ENCODE results near the gene RPRD1B.
"Not testable (repeated sequence)": the region's sequence is repeated elsewhere in the genome, so short reads cannot be mapped to it uniquely, and the experiment has no call there.

The RPRD1B gene

DNA sequence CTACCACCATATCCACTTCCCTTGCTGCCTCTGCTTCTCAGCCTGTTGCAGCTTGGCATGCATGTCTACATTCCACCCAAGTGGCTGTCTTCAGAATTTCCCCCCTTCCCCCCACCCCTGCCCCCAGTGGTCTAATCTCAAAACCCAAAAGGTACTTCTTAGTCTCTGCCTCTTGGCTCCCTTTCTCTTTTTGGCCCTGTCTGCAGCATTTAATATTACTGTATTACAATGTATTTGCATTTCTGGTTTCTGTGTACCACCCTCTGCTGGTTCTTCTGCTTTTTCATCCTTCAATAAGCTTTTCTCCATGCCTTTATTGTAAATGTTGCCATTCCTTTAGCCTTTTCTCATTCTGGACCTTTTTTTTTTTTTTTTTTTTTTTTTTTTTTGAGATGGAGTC, 43.0 kb downstream of the RPRD1B start:
- DNase-seq, result no peak

GRCh38 chr20:38078084-38078483, 44.5 kb downstream of the RPRD1B start:
- no peak for DNase-seq

DNA sequence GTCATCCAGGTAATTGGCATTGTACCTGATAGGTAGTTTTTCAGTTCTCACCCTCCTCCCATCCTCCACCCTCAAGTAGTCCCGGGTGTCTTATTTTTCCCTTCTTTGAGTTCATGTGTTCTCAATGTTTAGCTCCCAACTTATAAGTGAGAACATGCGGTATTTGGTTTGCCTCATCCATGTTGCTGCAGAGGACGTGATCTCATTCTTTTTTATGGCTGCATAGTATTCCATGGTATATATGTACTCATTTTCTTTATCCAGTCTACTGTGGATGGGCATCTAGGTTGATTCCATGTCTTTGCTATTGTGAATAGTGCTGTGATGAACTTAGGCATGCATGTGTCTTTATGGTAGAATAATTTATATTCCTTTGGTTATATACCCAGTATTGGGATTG, 45.8 kb downstream of the RPRD1B start:
- DNase-seq, result no peak

GRCh38 chr20:38081575-38081974, 48.0 kb downstream of the RPRD1B start:
- no peak for DNase-seq

DNA sequence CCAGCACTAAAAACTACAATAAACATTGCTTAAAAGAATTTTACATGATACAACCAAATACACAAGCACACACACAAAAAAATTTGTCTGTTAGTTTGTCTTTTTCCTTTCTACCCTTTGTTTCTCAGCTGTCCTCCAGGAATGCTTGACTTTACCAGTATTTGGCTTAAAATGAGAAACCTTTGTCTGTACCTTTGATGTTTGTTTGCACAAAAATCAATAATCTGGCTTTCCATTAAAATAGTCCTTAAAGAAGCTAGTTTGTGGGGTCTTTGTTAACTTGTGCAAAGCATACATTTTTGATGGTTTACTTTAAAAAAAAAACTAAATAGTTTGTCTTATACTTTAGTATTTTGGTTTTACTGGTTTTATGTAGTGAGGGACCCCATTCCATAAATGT, 49.3 kb downstream of the RPRD1B start:
- no peak for DNase-seq

GRCh38 chr20:38083338-38084048, 49.9 kb downstream of the RPRD1B start:
- no peak for DNase-seq

- no peak for DNase-seq
These were observed 50.9 kb downstream of the RPRD1B start for GRCh38 chr20:38084425-38084951.

DNA sequence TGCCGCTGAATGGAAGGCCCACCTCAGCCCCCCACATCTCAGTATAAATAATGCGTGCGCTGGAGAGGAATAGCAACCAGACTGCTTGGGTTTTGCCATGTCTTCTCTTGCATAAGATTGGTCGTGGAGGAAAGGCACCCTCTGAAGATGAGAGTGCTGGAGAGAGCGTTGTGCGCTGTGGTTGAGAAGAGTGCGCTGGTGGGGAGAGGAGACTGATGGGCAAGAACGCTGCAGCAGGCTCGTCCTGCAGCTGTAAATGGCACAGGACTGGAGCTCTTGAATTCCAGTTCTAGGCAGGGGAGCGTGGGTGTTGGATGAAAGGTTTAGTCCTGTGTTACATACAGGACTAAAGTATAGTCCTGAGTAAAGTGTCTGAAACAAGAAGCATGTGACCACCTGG, 51.5 kb downstream of the RPRD1B start:
- DNase-seq, result no peak

DNA sequence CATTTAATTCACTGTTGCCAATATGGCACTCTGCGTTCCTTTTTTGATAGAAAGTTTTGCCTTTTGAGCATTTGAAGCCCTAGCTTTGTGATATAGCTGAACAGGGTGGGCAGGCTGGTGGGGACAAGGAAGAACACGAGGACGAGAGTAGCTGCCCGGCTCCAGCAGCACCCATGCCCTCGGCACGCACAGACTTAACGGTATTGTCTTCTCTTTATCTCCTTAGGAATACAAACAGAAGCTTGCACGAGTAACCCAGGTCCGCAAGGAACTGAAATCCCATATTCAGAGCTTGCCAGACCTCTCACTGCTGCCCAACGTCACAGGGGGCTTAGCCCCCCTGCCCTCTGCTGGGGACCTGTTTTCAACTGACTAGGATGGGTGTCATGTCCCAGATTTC, 56.0 kb downstream of the RPRD1B start:
- DNase-seq, result no peak

DNA sequence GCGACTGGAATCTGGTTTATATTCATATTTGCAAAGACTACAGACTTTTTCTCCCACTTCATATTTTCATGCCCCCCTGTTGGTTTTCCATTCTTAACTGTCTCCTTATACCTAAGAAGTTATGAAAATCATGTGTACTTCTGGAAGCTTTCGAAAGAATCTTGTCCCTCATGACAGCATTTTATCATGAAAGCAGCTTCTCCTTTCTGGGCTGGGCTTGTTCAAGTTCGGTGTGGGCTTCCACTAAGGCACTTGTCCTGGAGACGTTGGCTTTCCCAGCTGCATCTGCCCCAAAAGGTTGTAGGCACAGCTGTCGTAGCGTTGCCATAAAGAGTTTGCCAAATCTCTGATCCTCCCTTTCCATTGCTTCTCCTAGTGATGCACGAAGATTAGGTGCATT, 56.5 kb downstream of the RPRD1B start:
- DNase-seq, result no peak

- DNase-seq, result no peak
These were observed 58.1 kb downstream of the RPRD1B start for GRCh38 chr20:38091441-38092216.

DNA sequence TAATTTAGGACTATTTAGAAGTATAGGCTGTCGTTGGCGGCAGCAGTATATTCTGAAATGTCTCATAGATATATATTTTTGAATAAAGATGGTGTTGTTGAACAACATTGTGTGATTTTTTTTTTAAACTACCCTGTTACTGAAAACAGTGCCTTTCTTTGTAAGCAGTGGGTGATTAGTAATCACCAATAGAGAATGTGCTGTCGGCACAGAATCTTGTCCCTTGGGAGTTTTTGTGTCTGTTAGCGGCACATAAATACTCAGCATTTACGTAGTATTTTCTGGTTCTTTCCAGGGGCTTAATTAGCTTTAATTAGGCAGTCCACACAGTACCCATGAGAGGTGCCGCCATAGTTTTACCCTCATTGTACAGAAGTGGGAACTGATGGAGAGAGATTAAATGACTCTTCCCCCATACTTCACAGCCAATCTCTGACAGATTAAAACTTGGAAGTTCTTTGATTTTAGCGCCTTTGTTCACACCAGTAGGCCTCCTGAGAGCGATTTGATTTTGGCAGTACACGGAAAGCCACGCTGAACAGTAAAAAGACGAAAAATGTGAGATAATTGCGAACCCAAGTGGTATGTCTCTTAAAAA, 58.8 kb downstream of the RPRD1B start:
- DNase-seq, result no peak

GRCh38 chr20:38092915-38093314, 59.4 kb downstream of the RPRD1B start:
- DNase-seq, result no peak

GRCh38 chr20:38093641-38094077, 60.1 kb downstream of the RPRD1B start:
- no peak for DNase-seq

DNA sequence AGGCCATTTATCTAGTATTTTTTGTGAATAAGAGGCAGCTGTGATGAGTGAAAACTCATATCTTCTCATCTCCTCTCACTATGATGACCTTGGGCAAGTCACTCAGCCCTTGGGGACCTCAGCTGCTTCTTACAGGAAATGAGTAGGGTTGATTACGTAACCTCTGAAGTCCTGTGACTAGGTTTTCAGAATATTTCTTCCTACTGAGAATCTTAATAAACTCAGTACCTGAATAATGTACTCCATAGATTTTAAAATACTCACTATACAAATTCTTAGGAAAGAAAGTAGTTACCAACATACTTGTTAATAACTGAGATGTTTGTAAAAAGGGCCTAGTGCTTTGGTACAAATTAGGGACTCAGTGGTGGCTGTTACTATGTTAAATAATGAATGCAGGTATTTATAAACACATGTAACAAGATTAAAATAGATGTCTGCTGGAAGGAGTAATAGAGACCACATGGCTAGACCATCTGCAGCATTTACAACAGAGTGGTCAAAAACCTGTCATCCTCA, 60.9 kb downstream of the RPRD1B start:
- DNase-seq, result peak; percentile 7 to 9

DNA sequence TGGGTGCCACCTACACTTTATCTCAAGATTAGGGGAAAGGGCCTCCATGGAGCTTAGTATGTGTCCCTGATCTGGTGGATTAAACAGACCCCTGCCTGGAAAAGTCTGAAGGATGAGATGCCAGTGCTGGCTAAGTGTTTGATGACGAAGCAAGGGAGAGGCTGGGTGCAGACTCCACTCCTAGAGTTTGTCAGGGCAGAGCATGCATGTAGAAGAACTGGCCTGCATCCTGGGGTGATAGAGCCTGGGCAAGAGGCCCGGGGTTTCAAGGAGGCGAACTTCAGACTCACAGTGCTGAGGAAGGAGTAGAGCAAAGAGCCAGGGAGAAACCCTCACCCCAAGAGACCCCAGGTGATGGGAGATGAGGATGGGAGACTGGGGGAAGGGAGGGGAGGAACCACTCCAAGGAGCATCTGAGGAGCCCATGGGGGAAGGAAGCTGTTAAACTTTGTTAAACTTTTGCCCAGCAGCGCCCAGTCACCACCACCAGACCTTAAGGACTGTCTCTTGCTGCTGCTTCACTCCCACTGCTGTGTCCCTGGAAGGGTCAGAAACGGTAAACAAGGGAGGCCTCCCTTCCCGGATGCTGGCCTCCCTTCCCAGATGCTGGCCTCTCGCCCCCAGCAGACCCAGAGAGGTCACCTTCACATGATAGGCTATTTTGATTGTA, 61.6 kb downstream of the RPRD1B start:
- DNase-seq, result no peak

GRCh38 chr20:38098952-38099351, 65.4 kb downstream of the RPRD1B start:
- DNase-seq, result no peak

- DNase-seq, result not testable (repeated sequence)
These were observed 68.7 kb downstream of the RPRD1B start for GRCh38 chr20:38102206-38102605.

DNA sequence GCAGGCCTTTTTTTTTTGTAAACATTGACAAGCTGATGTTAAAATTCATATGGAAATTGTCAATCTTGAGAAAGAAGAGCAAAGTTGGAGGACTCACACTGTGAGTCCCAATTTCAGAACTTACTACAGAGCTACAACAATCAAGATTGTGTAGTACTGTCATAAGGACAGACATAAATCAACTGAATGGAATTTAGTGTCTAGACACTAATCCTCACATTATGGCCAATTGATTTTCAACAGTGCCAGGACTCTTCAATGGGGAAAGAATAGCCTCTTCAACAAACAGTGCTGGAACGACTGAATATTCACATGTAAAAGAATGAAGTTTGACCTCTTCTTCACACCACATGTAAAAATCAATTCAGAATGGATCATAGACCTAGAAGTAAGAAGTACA, 70.7 kb downstream of the RPRD1B start:
- DNase-seq, result no peak

- no peak for DNase-seq
These were observed 72.9 kb downstream of the RPRD1B start for GRCh38 chr20:38106461-38106860.

DNA sequence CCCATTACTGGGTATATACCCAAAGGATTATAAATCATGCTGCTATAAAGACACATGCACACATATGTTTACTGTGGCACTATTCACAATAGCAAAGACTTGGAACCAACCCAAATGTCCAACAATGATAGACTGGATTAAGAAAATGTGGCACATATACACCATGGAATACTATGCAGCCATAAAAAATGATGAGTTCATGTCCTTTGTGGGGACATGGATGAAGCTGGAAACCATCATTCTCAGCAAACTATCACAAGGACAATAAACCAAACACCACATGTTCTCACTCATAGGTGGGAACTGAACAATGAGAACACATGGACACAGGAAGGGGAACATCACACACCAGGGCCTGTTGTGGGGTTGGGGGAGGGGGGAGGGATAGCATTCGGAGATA, 73.8 kb downstream of the RPRD1B start:
- not testable (repeated sequence) for DNase-seq

GRCh38 chr20:38107916-38108315, 74.4 kb downstream of the RPRD1B start:
- not testable (repeated sequence) for DNase-seq

DNA sequence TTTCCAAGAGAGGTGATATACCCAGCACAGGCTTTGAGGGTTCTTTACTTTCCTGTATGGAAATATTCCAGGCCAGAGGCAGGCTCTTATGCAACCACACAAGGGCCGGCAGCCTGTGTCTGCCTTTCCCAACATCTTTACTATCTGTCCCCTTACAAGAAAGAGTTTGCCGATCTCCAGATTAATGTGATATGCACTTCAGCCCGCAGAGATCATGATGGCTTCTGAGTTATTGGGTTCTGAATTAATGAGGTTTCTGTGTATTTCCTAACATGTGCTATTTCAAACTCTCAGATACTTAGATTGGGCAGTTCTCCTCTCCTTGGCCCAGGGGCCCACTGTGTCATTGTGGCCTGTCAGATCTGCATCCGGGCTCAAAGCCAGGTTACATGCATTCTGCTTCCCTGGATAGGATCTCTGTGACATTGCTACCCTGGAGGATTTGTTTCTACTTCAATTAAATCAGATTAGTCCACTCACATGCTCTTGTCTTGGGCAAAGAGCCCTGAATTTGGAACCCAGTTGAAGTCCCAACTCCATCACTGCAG, 75.0 kb downstream of the RPRD1B start:
- DNase-seq, result no peak

All from activated CD4-positive, alpha-beta T cell treated with anti-CD3 and anti-CD28 coated beads, Interleukin-2, amount 50 U/mL, for 4 hours (primary cell).